Parathyroid adenoma (tissue), 2 donors: ENCODE data around the gene TMEFF1.

Experiments
- H2AFZ ChIP-seq: fragments of 300-600 bp; sonication (generic); one replicate; pipeline ENCODE4 v1.7.0; 2017; ENCODE audit warnings: antibody characterized with exemption, mild to moderate bottlenecking
- H3K27ac ChIP-seq: fragments of 300-600 bp; sonication (generic); one replicate; pipeline ENCODE4 v1.7.0; 2017
- H3K27me3 ChIP-seq: fragments of 300-600 bp; sonication (generic); one replicate; pipeline ENCODE4 v1.7.0; 2017; ENCODE audit warnings: low read length; ENCODE audit not compliant: control insufficient read depth, insufficient read depth
- H3K36me3 ChIP-seq: fragments of 300-600 bp; sonication (generic); one replicate; pipeline ENCODE4 v1.7.0; 2017; ENCODE audit warnings: low read length; ENCODE audit not compliant: control insufficient read depth, insufficient read depth
- H3K4me1 ChIP-seq: fragments of 300-600 bp; sonication (generic); one replicate; pipeline ENCODE4 v1.7.0; 2017; ENCODE audit warnings: control low read depth
- H3K4me2 ChIP-seq: fragments of 300-600 bp; sonication (generic); one replicate; pipeline ENCODE4 v1.7.0; 2017; ENCODE audit warnings: low read length
- H3K4me3 ChIP-seq: fragments of 300-600 bp; sonication (generic); one replicate; pipeline ENCODE4 v1.7.0; 2017; ENCODE audit warnings: low read depth, low read length
- H3K79me2 ChIP-seq: fragments of 300-600 bp; sonication (generic); one replicate; pipeline ENCODE4 v1.7.0; 2017; ENCODE audit warnings: control low read depth
- H3K9ac ChIP-seq: fragments of 300-600 bp; sonication (generic); one replicate; pipeline ENCODE4 v1.7.0; 2017; ENCODE audit warnings: mild to moderate bottlenecking
- H3K9me3 ChIP-seq: fragments of 300-600 bp; sonication (generic); one replicate; pipeline ENCODE4 v1.7.0; 2017; ENCODE audit warnings: low read length; ENCODE audit not compliant: control insufficient read depth
- CTCF ChIP-seq: fragments of 300-600 bp; sonication (generic); IDR thresholded peaks from one replicate; pipeline ENCODE4 v1.7.0; 2017; ENCODE audit warnings: antibody characterized with exemption, mild to moderate bottlenecking
- donor health status: primary hyperparathyroidism.

Gene TMEFF1

GRCh38 chr9:100447041-100447440 lies 25.9 kb upstream of the TMEFF1 start:
- no peak overlapping the region for H3K9ac ChIP-seq
- H3K4me1 ChIP-seq, result no peaks in the 10 kb centered on the region
- H3K4me2 ChIP-seq, result no peak overlapping the region
- no peaks in the 10 kb centered on the region for H3K79me2 ChIP-seq
- no peak for TF ChIP-seq CTCF
- no peak overlapping the region for H2AFZ ChIP-seq
- no peaks in the 10 kb centered on the region for H3K36me3 ChIP-seq
- no peak overlapping the region for H3K4me3 ChIP-seq
- no peak overlapping the region for H3K27ac ChIP-seq
- H3K9me3 ChIP-seq, result no peaks in the 10 kb centered on the region
- H3K27me3 ChIP-seq, result no peaks in the 10 kb centered on the region

GRCh38 chr9:100448266-100448665 lies 24.7 kb upstream of the TMEFF1 start:
- Histone ChIP-seq H3K27ac (no peak overlapping the region), H3K4me2 (no peak overlapping the region), H3K27me3 (no peaks in the 10 kb centered on the region), H2AFZ (no peak overlapping the region), H3K4me1 (no peaks in the 10 kb centered on the region), H3K79me2 (no peaks in the 10 kb centered on the region), H3K4me3 (no peak overlapping the region), H3K9ac (no peak overlapping the region), H3K9me3 (no peaks in the 10 kb centered on the region), H3K36me3 (no peaks in the 10 kb centered on the region)
- no peak for TF ChIP-seq CTCF

- H3K36me3 ChIP-seq, result no peaks in the 10 kb centered on the region
- H3K79me2 ChIP-seq, result no peaks in the 10 kb centered on the region
- no peak overlapping the region for H2AFZ ChIP-seq
- no peaks in the 10 kb centered on the region for H3K4me1 ChIP-seq
- no peak overlapping the region for H3K4me2 ChIP-seq
- no peaks in the 10 kb centered on the region for H3K9me3 ChIP-seq
- no peak overlapping the region for H3K9ac ChIP-seq
- H3K4me3 ChIP-seq, result no peak overlapping the region
- H3K27me3 ChIP-seq, result no peaks in the 10 kb centered on the region
- H3K27ac ChIP-seq, result no peak overlapping the region
- TF ChIP-seq CTCF, result no peak
Observed at GRCh38 chr9:100449420-100449819, 23.5 kb upstream of the TMEFF1 start.

- Histone ChIP-seq H3K9ac (no peak overlapping the region), H3K4me1 (no peaks in the 10 kb centered on the region), H3K27ac (no peak overlapping the region), H3K27me3 (no peaks in the 10 kb centered on the region), H3K9me3 (no peaks in the 10 kb centered on the region), H3K4me3 (no peak overlapping the region), H3K36me3 (no peaks in the 10 kb centered on the region), H3K79me2 (no peaks in the 10 kb centered on the region), H2AFZ (no peak overlapping the region), H3K4me2 (no peak overlapping the region)
- TF ChIP-seq CTCF, result no peak
Observed at GRCh38 chr9:100452894-100453293, 20.1 kb upstream of the TMEFF1 start.

- H3K4me3 ChIP-seq, result no peak overlapping the region
- H3K79me2 ChIP-seq, result no peaks in the 10 kb centered on the region
- H3K4me2 ChIP-seq, result no peak overlapping the region
- H3K9me3 ChIP-seq, result no peaks in the 10 kb centered on the region
- no peak overlapping the region for H3K9ac ChIP-seq
- no peak for TF ChIP-seq CTCF
- no peaks in the 10 kb centered on the region for H3K36me3 ChIP-seq
- H3K4me1 ChIP-seq, result no peaks in the 10 kb centered on the region
- no peak overlapping the region for H2AFZ ChIP-seq
- H3K27ac ChIP-seq, result no peak overlapping the region
- no peaks in the 10 kb centered on the region for H3K27me3 ChIP-seq
Observed at GRCh38 chr9:100455470-100455869, 17.5 kb upstream of the TMEFF1 start.
